Measurements from ENCODE around the gene KLF13. TPM values are rescaled to one million over a fixed set of nuclear protein-coding genes. Genes with fewer than 3 reads are reported as not detected.

Gene KLF13
- total and polyA plus RNA-seq, 10 of the 15 experiments (the other 5 are each of a cell fraction or from before 2014, with no cell fraction given): 20.3 to 109 (median 51.4) TPM

Other genes starting within 250 kb of the KLF13 start
- gene TRPM1, start 225.1 kb upstream of the KLF13 start, total RNA-seq (2014; rRNA removed): 0.05 and 0.06 TPM in 2 replicates
- gene TRPM1, start 225.1 kb upstream of the KLF13 start, total RNA-seq (2014; rRNA removed; fragmentation: Illumina TruSeq; extraction: Trizol): not detected in 2 replicates
- gene TRPM1, start 225.1 kb upstream of the KLF13 start, total RNA-seq (2021): 0.16 TPM in 1 of 2 replicates, not detected in the other
- gene TRPM1, start 225.1 kb upstream of the KLF13 start, polyA plus RNA-seq (2011; rRNA removed): 0.06 and 0.07 TPM in 2 replicates
- gene TRPM1, start 225.1 kb upstream of the KLF13 start, polyA plus RNA-seq (2014; fragmentation: Illumina TruSeq; extraction: Trizol): 0.01 TPM in 1 of 2 replicates, not detected in the other
- gene TRPM1, start 225.1 kb upstream of the KLF13 start, polyA plus RNA-seq (2014; fragmentation: Nextera tagmentation; extraction: Ambion mirVana): under 1 TPM; 0.02 to 0.10 TPM
- 0.05 TPM in 1 of 2 replicates, not detected in the other for gene TRPM1, start 225.1 kb upstream of the KLF13 start, polyA plus RNA-seq (2014; rRNA removed)
- not detected for gene TRPM1, start 225.1 kb upstream of the KLF13 start, polyA plus RNA-seq (2016; fragmentation: Nextera tagmentation; extraction: Ambion mirVana)